GM19193 (cell line): Measurements from ENCODE around the gene CPLX3.

Experiments used
- POLR2A ChIP-seq: IDR thresholded peaks from 4 replicates; pipeline ENCODE4 v1.6.1; 2011; ENCODE audit not compliant: insufficient read depth, insufficient read length; ENCODE audit errors: extremely low read depth

CPLX3 gene

GRCh38 chr15:74857671-74858368, 31.4 kb downstream of the CPLX3 start:
- TF ChIP-seq POLR2A = no peak

GRCh38 chr15:74858369-74858740, 31.9 kb downstream of the CPLX3 start:
- no peak for TF ChIP-seq POLR2A

- no peak for TF ChIP-seq POLR2A
These were observed 37.0 kb downstream of the CPLX3 start for GRCh38 chr15:74863239-74864056.

- TF ChIP-seq POLR2A = no peak
These were observed 37.9 kb downstream of the CPLX3 start for GRCh38 chr15:74864296-74864695.

GRCh38 chr15:74865316-74865715, 38.9 kb downstream of the CPLX3 start:
- no peak for TF ChIP-seq POLR2A

GRCh38 chr15:74866090-74866489, 39.7 kb downstream of the CPLX3 start:
- no peak for TF ChIP-seq POLR2A

GRCh38 chr15:74867466-74868038, 41.1 kb downstream of the CPLX3 start:
- no peak for TF ChIP-seq POLR2A

- no peak for TF ChIP-seq POLR2A
These were observed 41.6 kb downstream of the CPLX3 start for GRCh38 chr15:74868059-74868458.

GRCh38 chr15:74869372-74869725, 42.9 kb downstream of the CPLX3 start:
- no peak for TF ChIP-seq POLR2A

- TF ChIP-seq POLR2A = peak; percentile 47
These were observed 43.4 kb downstream of the CPLX3 start for GRCh38 chr15:74869726-74870407.

- no peak for TF ChIP-seq POLR2A
These were observed 44.2 kb downstream of the CPLX3 start for GRCh38 chr15:74870436-74871215.

GRCh38 chr15:74872702-74873035, 46.2 kb downstream of the CPLX3 start:
- no peak for TF ChIP-seq POLR2A

- peak; percentile 88 for TF ChIP-seq POLR2A
These were observed 46.8 kb downstream of the CPLX3 start, which contains the start of gene SCAMP2 for GRCh38 chr15:74873036-74873755. Gene SCAMP2, minus strand, starts transcription at chr15:74873365. Its CDS starts 110 bp downstream, at chr15:74873255.
